PC-9 (cell line): Measurements from ENCODE around the gene LRRC26. TPM values are rescaled to one million over a fixed set of nuclear protein-coding genes. Genes with fewer than 3 reads are reported as not detected.

Experiments used
- BruUV-seq: library from RNA; stranded (reverse); fragments of 400-500 nt; replicated peaks from 2 replicates; lab custom pipeline; 2021; lab: Mats Ljungman, UMichigan
- CTCF ChIA-PET: fragments of 300-600 bp; sonication (Branson Sonifier 250); formaldehyde crosslinking; loops from one replicate; lab custom pipeline; 2022; ENCODE audit warnings: antibody characterized with exemption; lab: Charles Lee
- POLR2A ChIA-PET: fragments of 300-600 bp; sonication (Branson Sonifier 250); formaldehyde crosslinking; loops from one replicate; lab custom pipeline; 2022; ENCODE audit warnings: antibody characterized with exemption; ENCODE audit not compliant: unreplicated experiment; lab: Charles Lee
- DNase-seq, 2 experiments: peaks; one replicate each; pipeline versions ENCODE4 v3.0.0 to v3.0.0-alpha.2; 2015 to 2022; ENCODE audit warnings: mixed read lengths in 1 of 2
- H2AFZ ChIP-seq: fragments of 200-600 bp; sonication (generic); 2 replicates; pipeline ENCODE4 v1.8.1; 2017; ENCODE audit warnings: antibody characterized with exemption
- H3F3A ChIP-seq: fragments of 200-600 bp; sonication (generic); 2 replicates; pipeline ENCODE4 v1.8.1; 2017; ENCODE audit warnings: antibody characterized with exemption, mild to moderate bottlenecking, low read depth; ENCODE audit not compliant: insufficient read depth
- H3K27ac ChIP-seq: fragments of 200-600 bp; sonication (generic); 2 replicates; pipeline ENCODE4 v1.6.1; 2016; ENCODE audit warnings: mixed run types
- H3K27me3 ChIP-seq: fragments of 200-600 bp; sonication (generic); 2 replicates; pipeline ENCODE4 v1.6.1; 2016; ENCODE audit warnings: low read depth, mixed run types; ENCODE audit not compliant: insufficient read depth
- H3K36me3 ChIP-seq: fragments of 200-600 bp; sonication (generic); 2 replicates; pipeline ENCODE4 v1.6.1; 2016; ENCODE audit warnings: low read depth, mixed run types
- H3K4me1 ChIP-seq: fragments of 200-600 bp; sonication (generic); replicated peaks from 2 replicates; pipeline ENCODE4 v1.6.1; 2016; ENCODE audit warnings: mixed run types; ENCODE audit not compliant: insufficient read depth
- H3K4me2 ChIP-seq: fragments of 200-600 bp; sonication (generic); 2 replicates; pipeline ENCODE4 v1.6.1; 2017; ENCODE audit warnings: mixed run types
- H3K4me3 ChIP-seq: fragments of 200-600 bp; sonication (generic); 2 replicates; pipeline ENCODE4 v1.6.1; 2016; ENCODE audit warnings: mixed run types
- H3K79me2 ChIP-seq: fragments of 200-600 bp; sonication (generic); 2 replicates; pipeline ENCODE4 v1.6.1; 2017; ENCODE audit warnings: low read depth, mixed run types
- H3K9me2 ChIP-seq: fragments of 200-600 bp; sonication (generic); 2 replicates; pipeline ENCODE4 v1.8.1; 2017; ENCODE audit warnings: mild to moderate bottlenecking; ENCODE audit not compliant: insufficient read depth
- H3K9me3 ChIP-seq: fragments of 200-600 bp; sonication (generic); 2 replicates; pipeline ENCODE4 v1.8.1; 2016; ENCODE audit warnings: low read depth; ENCODE audit not compliant: insufficient read depth
- H4K20me1 ChIP-seq: fragments of 200-600 bp; sonication (generic); 2 replicates; pipeline ENCODE4 v1.8.1; 2017; ENCODE audit not compliant: insufficient read depth
- EZH2 ChIP-seq: fragments of 200-600 bp; sonication (generic); IDR thresholded peaks from 2 replicates; pipeline ENCODE4 v1.8.0; 2017; ENCODE audit warnings: antibody characterized with exemption, low read depth
- intact Hi-C: fragments of 100-400 bp; cut with micrococcal nuclease; formaldehyde crosslinking; loops from one replicate; pipeline ENCODE4 v1.10.0; 2022; ENCODE audit not compliant: unreplicated experiment
- total RNA-seq: library from RNA; stranded (reverse); gene quantifications from 2 replicates; pipeline ENCODE4 v1.2.3, GENCODE V29; 2021
- TF ChIP-seq, protein P1 (sequence below): fragments of 200-600 bp; sonication (generic); conservative IDR thresholded peaks from 2 replicates; pipeline ENCODE4 v1.6.1; 2017; ENCODE audit warnings: mixed run types, antibody characterized with exemption, mild to moderate bottlenecking, moderate library complexity

LRRC26 gene
- total RNA-seq, 1 experiment from 2014 or later: 2.3 TPM

DNA sequence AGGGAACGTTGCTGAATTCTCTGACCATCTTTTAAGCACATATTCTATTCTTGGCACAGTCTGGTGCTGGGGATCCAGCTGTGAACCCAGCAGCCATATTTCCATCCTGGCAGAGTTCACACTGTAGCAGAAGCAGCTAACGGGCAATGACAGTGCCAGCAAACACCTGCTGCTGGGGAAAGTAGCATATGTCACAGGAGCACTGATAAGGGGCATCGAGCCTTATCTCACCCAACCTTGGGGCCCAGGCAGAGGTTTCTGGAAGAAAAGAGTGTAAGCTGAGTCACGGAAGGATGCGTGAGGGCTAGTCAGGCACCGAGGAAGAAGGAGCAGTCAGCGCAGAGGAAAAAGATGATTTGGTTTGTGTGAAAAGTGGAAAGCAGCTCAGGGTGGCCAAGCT is 36.8 kb upstream of the LRRC26 start:
- H3K4me2 ChIP-seq: peak overlapping the region; percentile 100
- H3K9me2 ChIP-seq: no peaks in the 10 kb centered on the region
- DNase-seq: no peak
- H3K9me3 ChIP-seq: no peaks in the 10 kb centered on the region
- H3K27me3 ChIP-seq: no peaks in the 10 kb centered on the region
- BruUV-seq: no TSS peak
- peaks cover 7% of the 10 kb centered on the region; the same call in 1 of the 2 replicates for H4K20me1 ChIP-seq
- no peak overlapping the region for H2AFZ ChIP-seq
- H3F3A ChIP-seq: peaks cover 23% of the 10 kb centered on the region; the same call in 1 of the 2 replicates
- H3K27ac ChIP-seq: no peak overlapping the region
- peaks cover 25% of the 10 kb centered on the region for H3K4me1 ChIP-seq
- no peaks in the 10 kb centered on the region for H3K36me3 ChIP-seq
- CTCF ChIA-PET: interaction anchor here (0.6 kb wide), 1 partner anchor 33 kb away, joined by 7 read pairs; no protein-coding TSS in a partner anchor
- peaks cover 61% of the 10 kb centered on the region for H3K79me2 ChIP-seq
- POLR2A ChIA-PET: interaction anchor here (0.7 kb wide), 1 partner anchor 13 kb away, joined by 3 read pairs; no protein-coding TSS in a partner anchor
- intact Hi-C loops: no loop called here
- H3K4me3 ChIP-seq: peak overlapping the region; percentile 99
- TF ChIP-seq, protein P1, sequence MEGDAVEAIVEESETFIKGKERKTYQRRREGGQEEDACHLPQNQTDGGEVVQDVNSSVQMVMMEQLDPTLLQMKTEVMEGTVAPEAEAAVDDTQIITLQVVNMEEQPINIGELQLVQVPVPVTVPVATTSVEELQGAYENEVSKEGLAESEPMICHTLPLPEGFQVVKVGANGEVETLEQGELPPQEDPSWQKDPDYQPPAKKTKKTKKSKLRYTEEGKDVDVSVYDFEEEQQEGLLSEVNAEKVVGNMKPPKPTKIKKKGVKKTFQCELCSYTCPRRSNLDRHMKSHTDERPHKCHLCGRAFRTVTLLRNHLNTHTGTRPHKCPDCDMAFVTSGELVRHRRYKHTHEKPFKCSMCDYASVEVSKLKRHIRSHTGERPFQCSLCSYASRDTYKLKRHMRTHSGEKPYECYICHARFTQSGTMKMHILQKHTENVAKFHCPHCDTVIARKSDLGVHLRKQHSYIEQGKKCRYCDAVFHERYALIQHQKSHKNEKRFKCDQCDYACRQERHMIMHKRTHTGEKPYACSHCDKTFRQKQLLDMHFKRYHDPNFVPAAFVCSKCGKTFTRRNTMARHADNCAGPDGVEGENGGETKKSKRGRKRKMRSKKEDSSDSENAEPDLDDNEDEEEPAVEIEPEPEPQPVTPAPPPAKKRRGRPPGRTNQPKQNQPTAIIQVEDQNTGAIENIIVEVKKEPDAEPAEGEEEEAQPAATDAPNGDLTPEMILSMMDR: no peak
- TF ChIP-seq EZH2: no peak

DNA sequence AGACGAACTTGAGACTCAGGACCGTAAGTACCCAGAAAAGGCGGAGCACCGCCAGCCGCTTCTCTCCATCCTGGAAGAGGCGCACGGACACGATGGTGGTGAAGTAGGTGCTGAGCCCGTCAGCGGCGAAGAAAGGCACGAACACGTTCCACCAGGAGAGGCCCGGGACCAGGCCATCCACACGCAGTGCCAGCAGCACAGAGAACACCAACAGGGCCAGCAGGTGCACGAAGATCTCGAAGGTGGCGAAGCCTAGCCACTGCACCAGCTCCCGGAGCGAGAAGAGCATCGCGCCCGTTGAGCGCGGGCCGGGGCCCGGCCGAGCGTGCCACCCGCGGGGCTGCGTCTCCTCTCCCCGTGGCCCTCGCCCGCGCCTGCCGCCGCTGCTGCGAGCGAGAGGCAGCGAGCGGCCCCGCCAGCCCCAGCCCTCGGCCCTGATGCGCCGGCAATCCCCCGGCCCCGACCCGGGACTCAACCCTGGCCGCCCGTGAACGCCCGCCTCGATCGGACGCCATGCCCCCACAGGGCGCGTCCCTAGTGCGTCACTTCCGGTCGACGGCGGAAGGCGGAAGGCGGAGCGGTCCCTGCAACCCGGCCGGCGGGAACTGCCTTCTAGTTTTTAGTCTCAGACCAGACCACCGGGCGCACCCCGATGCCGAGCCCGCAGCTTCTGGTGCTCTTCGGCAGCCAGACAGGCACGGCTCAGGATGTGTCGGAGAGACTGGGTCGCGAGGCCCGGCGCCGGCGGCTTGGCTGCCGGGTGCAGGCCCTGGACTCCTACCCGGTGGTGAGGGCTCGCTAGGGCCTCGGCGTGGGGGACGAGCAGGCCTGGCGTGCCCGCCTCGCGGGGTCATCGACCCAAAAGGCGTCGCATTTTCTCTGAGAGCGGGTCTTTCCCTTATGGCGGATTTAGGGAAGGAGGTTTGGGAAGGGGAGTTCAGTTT is 35.5 kb upstream of the LRRC26 start, which contains the start of the genes NDOR1 and TMEM203:
NDOR1 (plus strand) TSS at position 575 of the 944 bp plus-strand sequence; CDS start at position 653, 78 bp downstream.
TMEM203 (minus strand) TSS at position 523 of the 944 bp plus-strand sequence; CDS start at position 289, 234 bp downstream.
- CTCF ChIA-PET: interaction anchor here (0.7 kb wide), 1 partner anchor 17 kb away, joined by 3 read pairs; no protein-coding TSS in a partner anchor
- no TSS peak for BruUV-seq
- intact Hi-C loops: no loop called here
- peak; percentile 65 to 85 for DNase-seq
- Histone ChIP-seq H3K9me2 (no peaks in the 10 kb centered on the region), H2AFZ (peak within 1 kb of the TSS; percentile 84), H3K36me3 (no peaks in the 10 kb centered on the region), H3K27me3 (no peaks in the 10 kb centered on the region), H3K27ac (no peak within 1 kb of the TSS), H3F3A (peaks cover 25% of the 10 kb centered on the region; the same call in 1 of the 2 replicates), H4K20me1 (peaks cover 7% of the 10 kb centered on the region; the same call in 1 of the 2 replicates), H3K79me2 (peaks cover 66% of the 10 kb centered on the region), H3K9me3 (no peaks in the 10 kb centered on the region), H3K4me1 (peaks cover 29% of the 10 kb centered on the region), H3K4me2 (peak within 1 kb of the TSS; percentile 100), H3K4me3 (peak within 1 kb of the TSS; percentile 99)
- POLR2A ChIA-PET: interaction anchor here (0.6 to 0.8 kb wide), 3 partner anchors 18 to 258 kb away, joined by 3 to 8 read pairs (median 3); no protein-coding TSS in a partner anchor
- TF ChIP-seq, protein P1: no peak
- no peak for TF ChIP-seq EZH2

DNA sequence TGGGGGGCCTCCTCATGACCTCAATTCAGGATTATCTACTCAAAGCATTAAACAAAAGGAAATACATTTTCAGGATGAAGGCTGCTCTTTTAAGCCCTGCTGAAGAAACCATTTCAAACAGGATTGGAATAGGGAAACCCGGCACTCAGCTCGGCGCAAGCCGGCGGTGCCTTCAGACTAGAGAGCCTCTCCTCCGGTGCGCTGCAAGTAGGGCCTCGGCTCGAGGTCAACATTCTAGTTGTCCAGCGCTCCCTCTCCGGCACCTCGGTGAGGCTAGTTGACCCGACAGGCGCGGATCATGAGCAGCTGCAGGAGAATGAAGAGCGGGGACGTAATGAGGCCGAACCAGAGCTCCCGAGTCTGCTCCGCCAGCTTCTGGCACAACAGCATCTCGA is 34.9 kb upstream of the LRRC26 start:
- Histone ChIP-seq H3F3A (peaks cover 23% of the 10 kb centered on the region; the same call in 1 of the 2 replicates), H3K9me3 (no peaks in the 10 kb centered on the region), H3K9me2 (no peaks in the 10 kb centered on the region), H2AFZ (peak overlapping the region; percentile 84; the same call in 1 of the 2 replicates), H3K4me2 (peak overlapping the region; percentile 100), H3K27me3 (no peaks in the 10 kb centered on the region), H3K27ac (no peak overlapping the region), H3K79me2 (peaks cover 67% of the 10 kb centered on the region), H4K20me1 (peaks cover 7% of the 10 kb centered on the region; the same call in 1 of the 2 replicates), H3K4me1 (peaks cover 29% of the 10 kb centered on the region), H3K36me3 (no peaks in the 10 kb centered on the region), H3K4me3 (peak overlapping the region; percentile 99)
- CTCF ChIA-PET: interaction anchor here (0.7 kb wide), 1 partner anchor 16 kb away, joined by 3 read pairs; no protein-coding TSS in a partner anchor
- intact Hi-C loops: no loop called here
- POLR2A ChIA-PET: interaction anchor here (0.6 to 0.8 kb wide), 3 partner anchors 18 to 257 kb away, joined by 3 to 8 read pairs (median 3); no protein-coding TSS in a partner anchor
- TF ChIP-seq EZH2: no peak
- TF ChIP-seq, protein P1: no peak
- DNase-seq: no peak
- BruUV-seq: no TSS peak
